Activated B cell treated with CpG ODN at 0.5 μM for 24 hours (primary cell): ENCODE data around the gene MGMT. TPM values are rescaled to one million over a fixed set of nuclear protein-coding genes. Genes with fewer than 3 reads are reported as not detected.

ENCODE experiments used
- ATAC-seq: fragments of 200-7000 bp; cut with Tn5 transposase; one replicate; pipeline ENCODE4 v1.10.0; 2021; ENCODE audit warnings: low read depth, mild to moderate bottlenecking, moderate library complexity
- CTCF ChIA-PET: fragments of 350-600 bp; sonication (Branson Sonifier 250); formaldehyde crosslinking; loops from one replicate; lab custom pipeline; 2021; ENCODE audit warnings: antibody characterized with exemption; lab: Charles Lee
- POLR2A ChIA-PET: fragments of 350-600 bp; sonication (Branson Sonifier 250); formaldehyde crosslinking; loops from one replicate; lab custom pipeline; 2021; ENCODE audit warnings: antibody characterized with exemption; lab: Charles Lee
- DNase-seq: peaks from one replicate; pipeline ENCODE4 v3.0.0; 2022
- H3K27ac Mint-ChIP-seq: one replicate; pipeline ENCODE4 v1.8.0; 2020; ENCODE audit warnings: mixed read lengths
- H3K27me3 Mint-ChIP-seq: one replicate; pipeline ENCODE4 v1.8.0; 2021; ENCODE audit warnings: mixed read lengths
- H3K36me3 Mint-ChIP-seq: one replicate; pipeline ENCODE4 v1.8.0; 2021; ENCODE audit warnings: low read depth, mixed read lengths
- H3K4me1 Mint-ChIP-seq: one replicate; pipeline ENCODE4 v1.8.0; 2021; ENCODE audit warnings: mixed read lengths
- H3K4me3 Mint-ChIP-seq: one replicate; pipeline ENCODE4 v1.8.0; 2020; ENCODE audit warnings: mild to moderate bottlenecking, mixed read lengths
- H3K9me3 Mint-ChIP-seq: one replicate; pipeline ENCODE4 v1.8.0; 2020; ENCODE audit warnings: mixed read lengths
- CTCF ChIP-seq: fragments of 200-600 bp; IDR thresholded peaks from one replicate; pipeline ENCODE4 v1.8.0; 2022; ENCODE audit warnings: antibody characterized with exemption, mild to moderate bottlenecking
- intact Hi-C: fragments of 100-400 bp; cut with micrococcal nuclease; formaldehyde crosslinking; loops from one replicate; pipeline ENCODE4 v1.15.1; 2024
- total RNA-seq: library from RNA; stranded (reverse); gene quantifications from 2 replicates; pipeline ENCODE4 v1.2.3, GENCODE V29; 2022

MGMT gene
- total RNA-seq, 1 donor from 2014 or later = 25.8 TPM

GRCh38 chr10:129511086-129511485 lies 44.0 kb downstream of the MGMT start:
- Mint-ChIP-seq H3K27ac (no peak overlapping the region), H3K9me3 (no peaks in the 10 kb centered on the region), H3K36me3 (peaks cover 6% of the 10 kb centered on the region), H3K4me1 (peaks cover 15% of the 10 kb centered on the region), H3K27me3 (no peaks in the 10 kb centered on the region), H3K4me3 (no peak overlapping the region)
- ATAC-seq = no peak
- no peak for TF ChIP-seq CTCF
- DNase-seq = no peak
- intact Hi-C loops = no loop called here
- CTCF ChIA-PET = no interaction called here
- POLR2A ChIA-PET = no interaction called here

- intact Hi-C loops = no loop called here
- no peaks in the 10 kb centered on the region for H3K27me3 Mint-ChIP-seq
- TF ChIP-seq CTCF = no peak
- H3K27ac Mint-ChIP-seq = no peak overlapping the region
- ChIA-PET CTCF (no interaction called here), POLR2A (no interaction called here)
- no peak overlapping the region for H3K4me3 Mint-ChIP-seq
- no peaks in the 10 kb centered on the region for H3K9me3 Mint-ChIP-seq
- ATAC-seq (no peak), DNase-seq (no peak)
- peaks cover 6% of the 10 kb centered on the region for H3K36me3 Mint-ChIP-seq
- H3K4me1 Mint-ChIP-seq = peaks cover 17% of the 10 kb centered on the region
These were observed 44.7 kb downstream of the MGMT start for GRCh38 chr10:129511758-129512157.

GRCh38 chr10:129513312-129513711 lies 46.3 kb downstream of the MGMT start:
- peaks cover 18% of the 10 kb centered on the region for H3K4me1 Mint-ChIP-seq
- intact Hi-C loops = no loop called here
- TF ChIP-seq CTCF = no peak
- no peaks in the 10 kb centered on the region for H3K9me3 Mint-ChIP-seq
- no peak overlapping the region for H3K4me3 Mint-ChIP-seq
- CTCF ChIA-PET = no interaction called here
- DNase-seq = no peak
- no peak for ATAC-seq
- no peak overlapping the region for H3K27ac Mint-ChIP-seq
- POLR2A ChIA-PET = no interaction called here
- H3K36me3 Mint-ChIP-seq = peaks cover 6% of the 10 kb centered on the region
- no peaks in the 10 kb centered on the region for H3K27me3 Mint-ChIP-seq

- no peaks in the 10 kb centered on the region for H3K9me3 Mint-ChIP-seq
- POLR2A ChIA-PET = no interaction called here
- H3K4me1 Mint-ChIP-seq = peaks cover 18% of the 10 kb centered on the region
- no peak overlapping the region for H3K27ac Mint-ChIP-seq
- no peak for TF ChIP-seq CTCF
- DNase-seq (no peak), ATAC-seq (no peak)
- intact Hi-C loops = no loop called here
- no peaks in the 10 kb centered on the region for H3K27me3 Mint-ChIP-seq
- H3K4me3 Mint-ChIP-seq = no peak overlapping the region
- CTCF ChIA-PET = no interaction called here
- peaks cover 13% of the 10 kb centered on the region for H3K36me3 Mint-ChIP-seq
These were observed 47.8 kb downstream of the MGMT start for GRCh38 chr10:129514568-129515451.

- no peak overlapping the region for H3K27ac Mint-ChIP-seq
- intact Hi-C loops = no loop called here
- H3K9me3 Mint-ChIP-seq = no peaks in the 10 kb centered on the region
- peaks cover 7% of the 10 kb centered on the region for H3K36me3 Mint-ChIP-seq
- ChIA-PET CTCF (no interaction called here), POLR2A (interaction anchor here (0.7 kb wide), 1 partner anchor 137 kb away, joined by 8 read pairs; no protein-coding TSS in a partner anchor)
- no peak for ATAC-seq
- H3K27me3 Mint-ChIP-seq = no peaks in the 10 kb centered on the region
- H3K4me1 Mint-ChIP-seq = peaks cover 18% of the 10 kb centered on the region
- DNase-seq = no peak
- no peak for TF ChIP-seq CTCF
- no peak overlapping the region for H3K4me3 Mint-ChIP-seq
These were observed 50.0 kb downstream of the MGMT start for GRCh38 chr10:129516846-129517679.
